Endometrial microvascular endothelial cells (primary cell): ENCODE measurements around the gene USH1C. TPM values are rescaled to one million over a fixed set of nuclear protein-coding genes. Genes with fewer than 3 reads are reported as not detected.

ENCODE experiments used
- in situ Hi-C: cut with HindIII; loops from 2 replicates; pipeline ENCODE4 v1.10.0; 2017; ENCODE audit warnings: low sequenced_read_pairs, low pct_unique_long_range_greater_than_20kb; ENCODE audit errors: inconsistent ontology term
- total RNA-seq: library from RNA; depleted of rRNA; stranded (reverse); fragments of >200 nt; gene quantifications from one replicate; pipeline ENCODE4 v1.2.3, GENCODE V29; 2015; ENCODE audit errors: inconsistent ontology term

The USH1C gene
- total RNA-seq, 1 donor from 2014 or later: not detected

- in situ Hi-C loops: no loop called here
Measured at GRCh38 chr11:17457396-17458173, 86.6 kb downstream of the USH1C start.

DNA sequence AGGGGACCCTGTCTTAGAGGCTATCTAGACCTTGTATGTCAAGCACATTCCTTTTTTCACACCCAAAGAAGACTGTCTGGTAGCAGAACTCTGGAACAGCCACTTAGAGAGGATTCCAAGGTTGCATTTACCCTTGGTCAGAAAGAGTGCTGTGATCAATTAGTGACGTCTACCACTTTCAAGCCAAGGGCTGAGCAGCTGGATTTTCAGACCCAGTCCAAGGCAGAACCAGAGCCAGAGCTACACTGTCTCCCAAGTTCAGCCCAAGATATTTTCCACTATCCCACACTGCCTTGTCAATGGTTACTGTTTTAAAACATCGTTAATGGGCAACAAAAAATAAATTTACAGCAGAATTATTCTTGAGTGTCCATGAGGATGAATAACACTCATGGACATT, 91.5 kb downstream of the USH1C start:
- in situ Hi-C loops: no loop called here

DNA sequence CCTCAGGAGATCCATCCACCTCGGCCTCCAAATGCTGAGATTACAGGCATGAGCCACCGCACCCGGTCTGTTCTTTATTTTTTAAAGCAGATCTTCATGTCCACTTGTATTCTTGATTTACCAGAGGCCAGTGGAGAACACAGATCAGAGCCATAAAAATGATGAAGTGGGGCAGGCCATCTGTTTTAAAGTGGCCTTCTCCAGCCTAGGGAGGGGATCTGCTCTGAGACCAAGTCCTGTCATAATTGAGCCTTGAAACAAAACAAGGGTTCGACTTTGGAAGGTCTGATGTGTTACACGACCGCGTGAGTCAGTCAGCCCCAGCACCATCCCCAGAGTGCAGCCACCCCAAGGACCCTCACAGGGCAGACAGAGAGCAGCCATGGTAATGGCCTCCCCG, 95.1 kb downstream of the USH1C start:
- in situ Hi-C loops: no loop called here

GRCh38 chr11:17446482-17446881, 97.7 kb downstream of the USH1C start:
- in situ Hi-C loops: no loop called here

GRCh38 chr11:17445240-17445795, 98.9 kb downstream of the USH1C start:
- in situ Hi-C loops: no loop called here

DNA sequence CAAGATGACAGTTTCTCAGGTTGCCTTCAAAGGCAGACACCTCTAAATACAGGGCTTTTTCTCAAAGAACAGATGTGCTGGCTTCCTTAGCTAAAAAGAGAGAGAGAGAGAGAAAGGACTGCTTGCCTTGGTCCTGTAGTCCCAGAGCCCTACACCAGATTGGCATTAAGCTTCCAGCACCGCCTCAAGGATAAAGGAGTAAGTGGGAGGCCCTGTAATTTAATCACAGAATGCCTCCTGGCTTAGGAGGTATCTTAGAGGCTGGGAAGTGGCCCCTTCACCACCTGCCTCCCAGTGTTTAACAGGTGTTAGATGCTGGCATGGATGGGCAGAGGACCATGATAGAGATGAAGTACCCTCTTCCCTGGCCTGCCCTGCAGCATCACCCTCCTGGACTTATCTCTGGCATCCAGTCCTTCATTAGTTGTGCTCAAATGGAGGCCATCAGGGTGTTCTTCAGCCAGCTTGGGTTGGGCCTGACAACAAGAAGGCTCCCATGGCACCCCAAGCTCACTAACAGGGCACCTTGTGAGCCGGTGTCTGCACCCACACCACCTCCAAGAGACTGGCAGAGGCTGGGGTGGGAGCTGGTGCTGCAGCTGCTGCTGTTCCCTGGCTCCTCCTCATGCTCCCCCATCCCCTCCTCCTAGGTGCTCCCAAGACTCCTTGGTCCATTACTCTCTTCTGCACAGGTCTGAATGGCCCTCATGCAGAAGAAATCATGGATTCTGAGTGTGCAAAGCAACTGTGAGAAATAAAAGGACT, 100.1 kb downstream of the USH1C start:
- in situ Hi-C loops: no loop called here

Other genes starting within 250 kb of the USH1C start
- gene NCR3LG1, start 192.6 kb downstream of the USH1C start, total RNA-seq: 4.6 TPM
- gene KCNJ11, start 155.8 kb downstream of the USH1C start, total RNA-seq: 1.0 TPM
- not detected for gene ABCC8, start 67.6 kb downstream of the USH1C start, total RNA-seq
- not detected for gene OTOG, start 2.8 kb upstream of the USH1C start, total RNA-seq
- not detected for gene MYOD1, start 175.2 kb upstream of the USH1C start, total RNA-seq
- gene KCNC1, start 190.4 kb upstream of the USH1C start, total RNA-seq: not detected